Sigmoid colon (tissue), 7 donors: ENCODE measurements around the gene TMEM255A. TPM values are rescaled to one million over a fixed set of nuclear protein-coding genes. Genes with fewer than 3 reads are reported as not detected.

ENCODE experiments used
- DNase-seq: peaks from one replicate; pipeline ENCODE4 v3.0.0-alpha.2; 2019
- H3K27ac ChIP-seq, 4 donors: fragments of 200-600 bp; sonication (generic); one replicate each; pipeline ENCODE4 v1.5.1; 2016 to 2019; ENCODE audit warnings: mild to moderate bottlenecking in 1 of 4
- H3K27me3 ChIP-seq, 3 donors: fragments of 200-600 bp; sonication (generic); one replicate each; pipeline ENCODE4 v1.5.1; 2019; ENCODE audit warnings: mild to moderate bottlenecking in 1 of 3
- H3K36me3 ChIP-seq, 4 donors: fragments of 200-600 bp; sonication (generic); one replicate each; pipeline ENCODE4 v1.5.1; 2016 to 2019
- H3K4me1 ChIP-seq, 4 donors: fragments of 200-600 bp; sonication (generic); one replicate each; pipeline ENCODE4 v1.5.1; 2017 to 2019
- H3K4me3 ChIP-seq, 4 donors: fragments of 200-600 bp; sonication (generic); one replicate each; pipeline ENCODE4 v1.5.1; 2017 to 2019; ENCODE audit warnings: mild to moderate bottlenecking in 2 of 4, moderate library complexity in 1 of 4
- H3K9me3 ChIP-seq, 4 donors: fragments of 200-600 bp in 3 of 4; sonication (generic) in 3 of 4; one replicate each; pipeline versions ENCODE4 v1.5.1 to v1.6.1; 2013 to 2019
- CTCF ChIP-seq, 4 experiments: fragments of 450-650 bp in 3 of 4; fragments of 200-600 bp in 1 of 4; IDR thresholded peaks; one replicate each; pipeline ENCODE4 v1.5.1; 2016 to 2019; ENCODE audit warnings: antibody characterized with exemption in 4 of 4, mild to moderate bottlenecking in 3 of 4, moderate library complexity in 2 of 4
- EP300 ChIP-seq, 4 donors: sonication (generic); formaldehyde crosslinking; IDR thresholded peaks; one replicate each; pipeline ENCODE4 v1.6.1; 2017; ENCODE audit warnings: antibody characterized with exemption in 4 of 4
- POLR2A ChIP-seq, 2 donors: fragments of 450-650 bp; IDR thresholded peaks; one replicate each; pipeline ENCODE4 v1.6.1; 2016; ENCODE audit warnings: antibody characterized with exemption in 2 of 2, mild to moderate bottlenecking in 2 of 2, moderate library complexity in 2 of 2
- POLR2AphosphoS5 ChIP-seq, 4 donors: sonication (generic); formaldehyde crosslinking; IDR thresholded peaks; one replicate each; pipeline ENCODE4 v1.6.1; 2017; ENCODE audit warnings: antibody characterized with exemption in 4 of 4
- WGBS, 2 donors: extraction: QIAGEN DNeasy Blood & Tissue Kit; methylation state at CpG; one replicate each; pipeline ENCODE4 v1.1.7; 2013; 5-methylcytosine and 5-hydroxymethylcytosine counted together
- intact Hi-C: fragments of 100-400 bp; cut with DNase I; formaldehyde crosslinking; loops from one replicate; pipeline ENCODE4 v1.15.1; 2023
- polyA plus RNA-seq, 3 donors: library from polyadenylated mRNA; stranded (reverse); fragments of 200-250 nt; gene quantifications; one replicate each; pipeline ENCODE4 v1.2.3, GENCODE V29; 2013
- total RNA-seq, 4 donors: library from RNA; depleted of rRNA; stranded (reverse); fragments of >200 nt; gene quantifications; one replicate each; pipeline ENCODE4 v1.1.0, GENCODE V29; 2016
- donor health status: healthy with polysubstance abuse.
- donor health status: Bipolar disorder and iron deficiency.
- donor health status: healthy.

The TMEM255A gene
- total and polyA plus RNA-seq, 7 donors = 0.69 to 5.9 (median 3.9) TPM

DNA sequence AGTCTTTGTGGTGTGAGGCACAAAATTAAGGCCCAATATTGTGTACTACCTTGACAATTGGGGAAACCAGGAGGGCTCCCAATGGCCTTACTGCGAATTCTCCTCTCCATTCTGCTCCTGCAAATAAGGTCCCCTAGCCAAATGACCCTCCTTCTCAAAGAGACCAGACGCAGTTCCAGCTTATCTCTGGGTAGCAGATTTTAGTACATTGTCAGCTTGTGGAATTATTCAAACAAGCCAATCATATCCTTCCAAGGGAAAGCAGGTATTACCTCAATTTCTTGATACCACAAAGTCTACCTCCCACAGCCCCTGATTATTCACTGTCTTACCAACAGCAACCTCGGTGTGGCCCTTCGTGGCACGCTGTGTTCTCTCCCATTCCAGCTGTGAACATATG, 68.4 kb downstream of the TMEM255A start:
- intact Hi-C loops = no loop called here
- H3K4me1 ChIP-seq = peaks cover 0 to 14% (median 4%) of the 10 kb centered on the region in 4 donors
- H3K27me3 ChIP-seq = no peaks in the 10 kb centered on the region
- TF ChIP-seq EP300 (IDR thresholded peaks at IDR 0.05) (no peak), CTCF (IDR thresholded peaks at IDR 0.05) (no peak)
- no peaks in the 10 kb centered on the region for H3K9me3 ChIP-seq
- no peak for DNase-seq
- H3K36me3 ChIP-seq = peaks cover 0 to 11% (median 0%) of the 10 kb centered on the region in 4 donors
- H3K27ac ChIP-seq = no peak overlapping the region
- WGBS, 2 donors = 83 to 92% methylated on average over 5 of the region's 5 CpGs
- no peak overlapping the region for H3K4me3 ChIP-seq

DNA sequence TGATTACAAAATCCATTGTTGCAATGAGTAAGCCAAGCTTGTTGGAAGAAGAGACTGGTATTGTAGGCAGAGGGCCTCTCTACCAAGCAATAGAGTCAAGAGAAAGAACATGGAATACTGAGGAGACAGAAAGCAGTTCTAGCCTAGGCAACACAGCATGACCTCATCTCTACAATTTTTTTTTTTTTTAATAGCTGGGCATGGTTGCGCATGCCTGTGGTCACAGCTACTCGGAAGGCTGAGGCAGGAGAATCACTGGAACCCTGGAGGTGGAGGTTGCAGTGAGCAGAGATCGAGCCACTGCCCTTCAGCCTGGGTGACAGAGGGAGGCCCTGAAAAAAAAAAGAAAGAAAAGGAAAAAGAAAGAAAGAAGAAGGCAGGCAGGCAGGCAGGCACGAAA, 72.3 kb downstream of the TMEM255A start:
- intact Hi-C loops = no loop called here
- WGBS, 2 donors = 93 to 95% methylated on average over 4 of the region's 4 CpGs
- Histone ChIP-seq H3K27ac (no peak overlapping the region), H3K27me3 (no peaks in the 10 kb centered on the region), H3K9me3 (no peaks in the 10 kb centered on the region), H3K36me3 (peaks cover 0 to 15% (median 0%) of the 10 kb centered on the region in 4 donors), H3K4me3 (no peak overlapping the region), H3K4me1 (peaks cover 0 to 12% (median 4%) of the 10 kb centered on the region in 4 donors)
- no peak for TF ChIP-seq POLR2AphosphoS5 (IDR thresholded peaks at IDR 0.05)
- TF ChIP-seq CTCF (IDR thresholded peaks at IDR 0.05) = no peak
- no peak for TF ChIP-seq EP300 (IDR thresholded peaks at IDR 0.05)
- no peak for TF ChIP-seq POLR2A (IDR thresholded peaks at IDR 0.05)
- DNase-seq = no peak

- Histone ChIP-seq H3K36me3 (peaks cover 0 to 15% (median 0%) of the 10 kb centered on the region in 4 donors), H3K9me3 (no peaks in the 10 kb centered on the region), H3K4me1 (no peaks in the 10 kb centered on the region), H3K27ac (no peak overlapping the region), H3K27me3 (no peaks in the 10 kb centered on the region), H3K4me3 (no peak overlapping the region)
- intact Hi-C loops = no loop called here
- 81 to 88% methylated on average over 3 of the region's 3 CpGs for WGBS, 2 donors
- DNase-seq = no peak
- TF ChIP-seq CTCF (IDR thresholded peaks at IDR 0.05) (no peak), EP300 (IDR thresholded peaks at IDR 0.05) (no peak), POLR2A (IDR thresholded peaks at IDR 0.05) (no peak), POLR2AphosphoS5 (IDR thresholded peaks at IDR 0.05) (no peak)
Observed at GRCh38 chrX:120236687-120237479, 74.4 kb downstream of the TMEM255A start.

GRCh38 chrX:120235284-120235683, 76.0 kb downstream of the TMEM255A start:
- no peak overlapping the region for H3K4me3 ChIP-seq
- H3K4me1 ChIP-seq = no peaks in the 10 kb centered on the region
- H3K9me3 ChIP-seq = no peaks in the 10 kb centered on the region
- intact Hi-C loops = no loop called here
- H3K27ac ChIP-seq = no peak overlapping the region
- WGBS, 2 donors = 91 to 93% methylated on average over 6 of the region's 6 CpGs
- H3K27me3 ChIP-seq = no peaks in the 10 kb centered on the region
- no peak for DNase-seq
- H3K36me3 ChIP-seq = peaks cover 0 to 15% (median 0%) of the 10 kb centered on the region in 4 donors
- TF ChIP-seq EP300 (IDR thresholded peaks at IDR 0.05) (no peak), POLR2AphosphoS5 (IDR thresholded peaks at IDR 0.05) (no peak)

DNA sequence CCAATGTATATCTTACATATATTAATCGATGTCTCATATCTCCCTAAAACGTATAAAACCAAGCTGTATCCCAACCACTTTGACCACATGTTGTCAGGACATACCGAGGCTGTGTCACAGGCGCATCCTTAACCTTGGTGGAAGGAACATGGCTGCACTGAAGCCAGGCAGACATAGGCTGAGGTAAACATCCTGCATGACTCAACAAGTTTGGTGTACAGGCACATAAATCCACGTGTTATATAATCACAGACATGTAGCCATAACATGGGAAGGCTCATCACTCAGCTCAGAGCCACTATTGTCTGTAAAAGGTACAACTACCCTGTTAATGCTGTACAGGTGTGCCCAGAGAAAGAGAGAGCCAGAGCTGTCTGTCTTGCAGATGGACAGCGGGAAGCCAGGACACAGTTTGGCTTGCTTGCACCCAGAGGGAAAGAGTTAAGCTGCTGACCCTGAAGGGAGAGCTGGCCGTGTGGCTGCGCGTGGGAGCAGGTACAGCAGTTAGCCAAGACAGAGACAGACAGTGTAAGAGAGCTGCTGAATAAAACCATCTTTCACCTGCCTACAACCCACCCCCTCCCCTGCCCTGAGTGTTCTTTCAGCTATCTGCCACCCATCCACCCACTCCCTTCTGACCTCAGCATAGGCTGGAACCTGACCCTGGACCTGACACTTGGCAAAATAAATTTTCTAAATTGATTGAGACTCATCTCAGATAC, 82.9 kb downstream of the TMEM255A start:
- intact Hi-C loops = no loop called here
- DNase-seq = no peak
- Histone ChIP-seq H3K36me3 (no peaks in the 10 kb centered on the region), H3K27ac (no peak overlapping the region), H3K9me3 (no peaks in the 10 kb centered on the region), H3K4me1 (no peaks in the 10 kb centered on the region), H3K4me3 (no peak overlapping the region), H3K27me3 (no peaks in the 10 kb centered on the region)
- 85 to 88% methylated on average over 9 of the region's 9 CpGs for WGBS, 2 donors
- TF ChIP-seq POLR2A (IDR thresholded peaks at IDR 0.05) (no peak), EP300 (IDR thresholded peaks at IDR 0.05) (no peak), CTCF (IDR thresholded peaks at IDR 0.05) (no peak), POLR2AphosphoS5 (IDR thresholded peaks at IDR 0.05) (no peak)
